ENCODE results near the gene SMURF1.
"Not testable (repeated sequence)": the region's sequence is repeated elsewhere in the genome, so short reads cannot be mapped to it uniquely, and the experiment has no call there.

SMURF1 gene

DNA sequence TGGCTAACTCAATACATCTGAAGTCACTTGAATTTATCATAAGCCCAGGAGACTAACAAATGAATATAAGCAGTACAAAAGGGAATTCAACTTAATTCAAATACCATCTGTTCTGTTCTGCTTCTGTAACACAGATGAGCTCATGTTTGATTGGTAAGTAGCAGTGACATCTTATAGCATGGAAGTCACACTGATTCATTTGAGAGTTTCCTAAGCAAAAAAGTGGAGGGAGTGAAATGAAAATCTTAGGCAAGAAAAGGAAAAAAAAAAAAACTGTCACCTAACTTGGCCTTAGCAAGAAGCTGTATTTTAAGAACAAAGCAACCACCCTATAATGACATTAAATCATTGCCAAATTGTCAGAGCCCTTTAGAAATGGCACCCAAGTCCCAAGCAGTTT lies 49.5 kb downstream of the SMURF1 start:
- DNase-seq: no peak

DNA sequence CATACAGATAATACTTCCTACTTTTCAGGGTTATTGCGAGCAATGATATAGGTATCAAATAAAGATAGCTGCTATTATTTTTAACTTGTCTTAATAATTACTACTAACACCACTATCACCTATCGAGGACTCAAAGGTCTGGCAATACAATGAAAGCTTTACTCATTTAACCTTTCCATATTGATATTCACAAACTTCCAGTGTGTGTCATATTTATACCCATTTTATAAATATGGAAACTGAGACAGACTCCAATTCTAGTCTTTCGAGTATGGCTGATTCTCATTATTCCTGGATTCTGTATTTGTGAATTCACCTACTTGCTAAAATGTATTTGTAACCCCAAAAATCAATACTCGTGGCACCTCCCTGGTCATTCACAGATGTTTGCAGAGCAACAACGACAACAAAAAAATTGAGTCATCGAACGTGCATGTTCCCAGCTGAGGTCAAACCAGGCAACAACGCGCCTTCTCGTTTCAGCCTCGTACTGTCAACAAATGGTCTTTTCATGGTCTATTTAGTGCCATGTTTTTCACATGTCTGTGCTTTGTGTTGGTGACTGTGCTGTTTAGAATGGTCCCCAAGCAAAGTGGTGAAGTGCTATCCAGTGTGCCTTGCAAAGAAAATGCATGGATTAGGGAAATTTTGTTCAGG lies 51.7 kb downstream of the SMURF1 start:
- DNase-seq: no peak

DNA sequence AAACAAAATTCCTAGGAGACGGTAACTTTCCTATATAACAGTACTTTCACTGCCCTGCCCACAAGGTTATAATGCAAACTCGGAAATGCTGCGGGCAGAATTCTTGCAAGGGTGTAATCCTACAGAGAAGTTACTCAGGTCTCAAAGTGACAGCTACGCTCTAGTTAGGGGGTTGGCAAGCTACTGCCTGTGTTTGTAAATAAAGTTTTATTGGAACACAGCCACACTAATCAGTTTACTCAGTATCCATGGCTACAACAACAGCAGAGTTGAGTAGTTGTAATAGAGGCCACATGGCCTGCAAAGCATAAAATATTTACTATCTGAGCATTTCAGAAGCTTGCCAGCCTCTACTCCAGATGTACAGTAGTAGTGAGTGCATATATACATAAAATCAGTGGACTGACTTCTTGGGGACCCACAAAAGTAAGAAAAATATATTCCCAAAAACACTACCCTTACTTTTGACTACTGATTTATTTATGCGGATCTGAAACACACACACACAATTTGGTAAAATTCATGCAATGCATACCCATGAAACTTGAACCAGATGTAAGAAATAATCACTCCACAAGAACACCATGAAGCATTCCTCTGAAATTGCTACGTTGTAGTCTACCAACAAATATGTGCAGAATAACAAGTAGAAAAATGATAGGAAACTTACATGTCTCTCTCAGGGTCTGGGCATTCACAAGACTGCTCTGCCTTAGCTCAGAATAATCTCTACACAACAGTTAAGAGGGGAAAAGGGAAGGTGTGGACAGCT lies 53.0 kb downstream of the SMURF1 start:
- DNase-seq: no peak

DNA sequence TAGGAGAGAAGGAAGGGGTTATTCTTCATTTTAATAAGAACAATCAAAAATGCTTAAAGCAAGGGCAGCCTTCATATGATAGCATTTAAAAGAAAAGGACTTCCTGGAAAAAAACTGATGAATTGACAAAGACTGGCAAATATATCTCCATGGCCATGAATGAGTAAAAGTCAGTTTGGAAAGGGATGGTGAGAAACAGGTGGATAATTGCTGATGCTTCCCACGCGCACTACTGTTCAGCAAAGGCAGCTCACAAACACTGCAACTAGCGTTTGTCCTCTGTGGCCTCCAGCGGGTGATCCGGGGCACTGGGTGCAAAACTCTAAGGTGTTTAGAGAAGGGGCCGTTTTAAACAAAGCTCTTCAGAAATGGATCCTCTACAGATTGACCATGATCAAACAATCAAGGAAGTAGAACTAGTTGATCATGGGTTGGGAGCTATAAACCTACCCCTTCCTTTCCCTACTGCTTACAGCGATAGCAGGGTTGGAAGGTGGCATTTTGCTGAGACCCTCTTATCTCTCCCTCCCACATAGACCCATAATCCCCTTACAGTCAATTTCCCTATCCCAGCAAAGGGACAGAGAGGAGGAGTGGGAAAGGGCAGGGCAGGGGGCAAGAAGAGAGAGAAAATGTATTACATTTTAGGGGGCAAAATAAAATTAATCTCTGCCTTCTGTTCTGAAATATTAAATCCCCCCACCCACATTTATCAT lies 53.8 kb downstream of the SMURF1 start:
- no peak for DNase-seq

DNA sequence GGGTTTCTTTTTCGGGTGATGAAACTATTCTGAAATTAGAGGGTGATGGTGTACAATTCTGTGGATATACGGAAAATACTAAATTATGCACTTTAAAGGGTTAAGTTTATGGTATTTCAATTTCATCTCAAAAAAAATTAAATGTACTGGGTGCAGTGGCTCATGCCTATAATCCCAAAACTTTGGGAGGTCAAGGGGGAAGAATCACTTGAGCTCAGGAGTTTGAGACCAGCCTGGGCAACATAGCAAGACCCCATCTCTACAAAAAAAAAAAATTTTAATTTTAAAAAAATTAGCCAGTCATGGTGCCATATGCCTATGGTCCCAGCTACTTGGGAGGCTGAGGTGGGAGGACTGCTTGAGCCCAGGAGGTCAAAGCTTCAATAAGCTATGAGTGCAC lies 57.0 kb downstream of the SMURF1 start:
- no peak for DNase-seq

DNA sequence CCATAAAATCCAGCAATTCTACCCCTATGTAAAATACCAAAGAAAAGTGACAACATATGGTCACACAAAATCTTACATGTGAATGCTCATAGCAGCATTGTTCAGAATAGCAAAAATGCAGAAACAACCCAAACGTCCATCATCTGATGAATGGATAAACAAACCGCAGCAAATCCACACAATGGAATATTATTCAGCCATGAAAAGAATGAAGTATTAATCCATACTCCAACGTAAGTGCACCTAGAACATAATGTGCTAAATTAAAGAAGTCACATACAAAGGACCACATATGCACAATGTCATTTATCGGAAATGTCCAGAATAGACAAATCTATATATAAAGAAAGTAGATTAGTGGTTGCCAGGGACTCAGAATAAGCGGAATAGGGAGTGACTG lies 57.4 kb downstream of the SMURF1 start:
- DNase-seq: no peak

DNA sequence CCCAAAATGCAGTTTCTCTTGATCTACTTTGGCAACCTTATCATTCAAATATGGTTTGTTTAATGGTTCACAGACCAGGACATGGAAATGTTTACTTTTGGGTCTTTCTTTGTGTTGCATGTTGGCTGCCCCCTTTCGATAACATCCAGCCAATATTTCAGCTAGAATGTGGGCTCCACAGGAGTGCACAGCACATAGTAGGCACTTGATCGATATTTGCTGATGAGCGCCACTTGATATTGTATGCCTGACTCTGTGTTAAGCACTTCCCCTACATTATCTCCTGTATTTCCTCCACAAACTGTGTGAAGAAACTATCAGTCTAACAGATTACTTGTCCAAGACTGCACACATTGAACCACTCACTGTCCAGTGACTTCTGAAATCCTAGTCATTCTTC lies 60.2 kb downstream of the SMURF1 start:
- DNase-seq: no peak

DNA sequence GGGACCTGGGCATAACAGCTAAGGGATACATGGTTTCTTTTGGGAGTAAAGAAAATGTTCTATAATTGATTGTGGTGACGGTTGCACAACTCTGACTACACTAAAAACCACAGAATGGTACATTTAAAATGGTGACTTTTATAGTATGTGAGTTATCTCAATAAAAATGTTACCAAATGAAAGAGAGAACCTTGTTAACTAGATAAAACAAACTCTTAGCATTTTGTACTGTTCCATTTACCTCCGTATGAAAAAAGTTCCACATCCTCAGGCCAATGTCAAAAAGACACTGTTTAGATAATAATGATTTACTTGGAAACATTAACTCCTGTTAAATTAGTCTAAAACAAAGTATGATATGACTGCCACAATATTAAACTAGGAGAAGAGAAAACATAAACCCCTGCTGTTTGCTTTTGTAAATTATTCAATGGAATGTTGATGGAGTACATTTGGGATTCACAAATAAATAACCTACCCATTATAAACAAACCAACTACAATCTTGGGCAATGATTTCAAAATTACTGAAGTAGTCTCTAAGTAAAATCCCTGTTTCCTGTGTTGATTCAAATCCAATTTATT lies 60.7 kb downstream of the SMURF1 start:
- DNase-seq: no peak

DNA sequence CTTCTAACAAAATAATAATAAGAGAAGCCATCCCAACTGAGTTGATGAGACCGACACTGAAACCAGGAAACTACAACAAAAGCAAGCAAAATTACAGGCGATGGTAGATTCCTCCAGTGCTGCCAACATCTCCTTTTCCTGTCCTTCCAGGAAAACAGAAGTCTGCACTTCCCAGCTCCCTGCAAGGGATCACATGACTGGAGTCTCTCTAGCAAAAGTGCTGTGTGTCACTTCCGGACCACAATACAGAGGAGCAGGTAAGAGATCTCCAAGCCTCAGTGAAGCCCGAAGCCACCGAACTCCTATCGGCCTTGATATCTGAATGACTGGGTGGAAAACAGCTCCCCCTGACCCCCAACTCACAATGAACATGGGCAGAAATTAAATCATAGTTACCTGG lies 63.2 kb downstream of the SMURF1 start:
- DNase-seq: no peak

DNA sequence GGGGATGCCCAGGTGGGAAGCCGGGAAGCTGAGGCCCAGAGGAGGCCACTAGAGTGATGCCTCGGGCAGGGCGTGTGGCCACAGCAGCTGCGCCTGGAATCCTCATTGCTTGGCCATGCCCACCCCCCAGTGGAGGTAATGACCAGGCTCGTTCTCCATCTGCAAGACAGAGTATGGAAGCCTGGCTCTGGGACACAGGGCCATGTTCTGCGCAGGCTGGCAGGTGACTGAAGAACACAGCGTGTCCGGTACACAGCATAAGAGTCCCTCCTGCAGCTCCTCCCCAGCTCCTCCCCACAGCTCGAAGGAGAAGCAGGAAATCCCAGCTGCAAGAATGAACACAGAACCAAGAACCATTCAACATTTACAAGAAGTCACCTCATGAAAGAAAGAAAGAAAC lies 64.8 kb downstream of the SMURF1 start:
- no peak for DNase-seq

DNA sequence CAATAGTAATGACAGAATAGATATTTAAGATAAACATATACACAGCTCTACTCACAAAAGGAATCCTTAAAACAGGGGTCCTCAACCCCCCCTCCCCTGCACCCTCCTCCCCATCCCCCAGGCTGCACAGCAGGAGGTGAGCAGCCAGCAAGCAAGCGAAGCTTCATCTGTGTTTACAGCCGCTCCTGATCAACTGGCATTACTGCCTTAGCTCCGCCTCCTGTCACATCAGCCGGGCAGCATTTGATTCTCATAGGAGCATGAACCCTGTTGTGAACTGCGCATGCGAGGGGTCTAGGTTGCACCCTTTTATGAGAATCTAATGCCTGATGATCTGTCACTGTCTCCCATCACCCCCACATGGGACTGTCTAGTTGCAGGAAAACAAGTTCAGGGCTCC lies 65.5 kb downstream of the SMURF1 start:
- DNase-seq: no peak

DNA sequence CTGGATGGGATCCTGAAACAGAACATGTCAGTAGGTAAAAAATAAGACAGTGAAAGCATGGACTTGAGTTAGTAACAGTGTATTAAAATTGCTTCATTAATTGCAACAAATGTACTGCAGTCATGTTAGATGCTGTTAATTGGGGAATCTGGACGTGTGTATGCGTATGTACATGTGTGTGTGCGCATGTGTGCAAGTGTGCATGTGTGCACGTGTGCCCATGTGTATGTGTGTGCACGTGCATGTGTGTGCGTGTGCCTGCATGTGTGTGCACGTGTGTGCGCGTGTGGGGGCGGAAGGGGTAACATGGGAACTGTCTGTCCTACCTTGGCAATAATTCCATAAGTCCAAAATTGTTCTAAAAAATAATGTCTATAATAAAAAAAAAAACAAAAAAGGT lies 67.3 kb downstream of the SMURF1 start:
- no peak for DNase-seq

DNA sequence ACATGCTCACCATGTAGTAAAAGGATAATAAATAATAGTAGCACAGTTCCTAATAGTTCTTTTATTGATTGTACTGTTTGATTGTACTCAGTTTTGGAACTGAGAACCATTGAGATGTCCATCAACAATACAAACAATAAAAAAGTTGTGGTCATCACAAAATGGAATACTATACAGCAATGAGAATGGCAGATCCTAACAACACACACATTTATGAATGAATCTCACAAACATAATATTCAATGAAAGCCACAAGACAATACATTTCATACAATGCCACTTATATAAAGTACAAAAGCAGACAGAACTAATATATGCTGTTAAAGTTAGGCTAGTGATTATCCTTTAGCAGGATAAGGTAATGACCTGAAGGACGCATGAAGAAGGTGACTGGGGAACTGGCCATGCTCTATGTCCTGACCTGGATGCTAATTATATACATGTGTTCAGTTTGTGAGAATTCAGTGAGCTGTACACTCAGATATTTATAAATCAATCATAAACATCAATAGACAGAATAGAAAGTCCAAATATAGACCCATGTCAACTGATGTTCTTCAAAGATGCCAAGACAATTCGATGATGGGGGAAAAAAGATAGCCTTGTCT lies 70.0 kb downstream of the SMURF1 start:
- DNase-seq: no peak

DNA sequence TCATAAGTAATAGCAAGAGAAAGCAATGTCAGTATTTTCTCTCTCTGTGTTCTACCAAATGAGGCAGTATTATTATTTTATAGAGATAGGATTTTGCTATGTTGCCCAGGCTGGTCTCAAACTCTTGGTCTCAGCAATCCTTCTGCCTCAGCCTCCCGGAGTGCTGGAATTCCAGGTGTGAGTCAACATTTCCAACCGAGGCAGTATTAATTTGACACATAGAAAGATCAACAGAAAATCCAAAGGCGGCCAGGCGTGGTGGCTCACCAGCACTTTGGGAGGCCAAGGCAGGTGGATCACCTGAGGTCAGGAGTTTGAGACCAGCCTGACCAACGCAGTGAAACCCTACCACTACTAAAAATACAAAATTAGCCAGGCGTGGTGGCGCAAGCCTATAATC lies 71.8 kb downstream of the SMURF1 start:
- no peak for DNase-seq

DNA sequence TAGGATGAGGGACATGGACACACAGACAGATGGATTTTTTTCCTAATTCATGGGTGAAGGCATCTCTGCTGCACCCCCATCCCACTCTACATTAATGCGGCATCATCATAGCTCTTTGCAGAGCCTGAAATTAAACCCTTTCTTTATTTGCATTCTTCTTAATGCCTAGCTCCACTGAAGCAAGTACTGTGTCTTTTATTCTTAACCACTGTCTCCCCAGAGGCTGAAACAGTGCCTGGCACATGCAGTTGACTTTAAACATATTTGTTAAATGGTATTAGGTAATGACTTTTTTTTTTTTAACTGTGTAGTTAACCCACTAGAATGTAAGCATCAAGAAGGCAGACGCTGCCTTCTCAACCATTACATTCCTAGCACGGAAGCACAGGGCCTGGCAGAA lies 73.5 kb downstream of the SMURF1 start:
- DNase-seq: no peak

DNA sequence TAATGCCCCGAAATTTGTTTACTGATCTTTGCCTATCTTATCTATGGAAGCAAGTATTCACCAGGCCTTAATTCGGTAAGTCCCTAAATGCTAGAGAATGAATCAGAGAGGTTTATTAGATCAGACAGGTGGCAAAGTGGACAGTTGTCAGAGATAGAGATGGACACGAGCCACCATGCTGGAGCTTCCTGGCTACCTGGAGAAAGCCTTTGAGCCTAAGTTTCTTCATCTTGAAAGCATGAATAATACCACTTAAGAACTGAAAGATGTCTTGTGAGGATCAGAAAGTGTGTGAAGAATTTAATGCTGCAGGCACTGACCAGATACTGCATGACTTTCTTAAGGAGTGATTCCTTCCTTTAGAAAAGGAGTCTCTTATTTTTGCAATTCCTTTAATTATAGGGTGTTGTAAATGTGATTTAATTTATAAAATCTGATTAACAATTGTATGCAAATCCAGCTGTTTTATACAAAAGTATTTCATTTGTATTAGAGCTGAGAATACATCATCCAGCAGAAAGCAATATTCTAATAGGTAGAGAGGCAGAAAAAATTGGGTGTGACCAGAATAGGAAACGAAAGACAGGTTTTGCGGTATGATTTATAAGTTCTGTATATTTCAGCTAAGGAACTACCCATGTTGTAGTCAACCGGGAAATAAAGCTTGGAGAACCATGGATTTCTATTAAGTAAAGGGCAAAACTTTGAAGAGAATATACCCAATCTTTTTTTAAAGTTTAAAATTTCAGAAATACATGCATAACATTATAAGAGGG lies 82.7 kb downstream of the SMURF1 start:
- no peak for DNase-seq

DNA sequence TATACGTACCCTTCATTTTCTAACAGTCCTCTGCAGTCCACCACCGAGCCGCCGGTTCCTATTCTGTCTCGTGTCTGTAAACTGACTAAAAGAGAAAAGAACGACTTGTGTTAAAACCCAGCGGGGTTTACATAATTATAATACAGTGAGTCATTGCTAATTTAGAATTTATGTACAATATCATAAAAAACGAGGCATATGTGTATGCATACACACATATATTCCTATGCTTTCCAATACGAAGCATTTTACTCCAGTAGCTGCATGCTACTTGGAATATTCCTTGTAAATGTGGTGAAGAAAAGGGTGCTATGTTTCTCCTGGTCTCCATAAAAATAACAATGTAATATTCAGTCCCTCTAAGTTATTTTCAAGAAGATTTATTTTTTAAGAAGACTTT lies 89.1 kb downstream of the SMURF1 start:
- DNase-seq: no peak

DNA sequence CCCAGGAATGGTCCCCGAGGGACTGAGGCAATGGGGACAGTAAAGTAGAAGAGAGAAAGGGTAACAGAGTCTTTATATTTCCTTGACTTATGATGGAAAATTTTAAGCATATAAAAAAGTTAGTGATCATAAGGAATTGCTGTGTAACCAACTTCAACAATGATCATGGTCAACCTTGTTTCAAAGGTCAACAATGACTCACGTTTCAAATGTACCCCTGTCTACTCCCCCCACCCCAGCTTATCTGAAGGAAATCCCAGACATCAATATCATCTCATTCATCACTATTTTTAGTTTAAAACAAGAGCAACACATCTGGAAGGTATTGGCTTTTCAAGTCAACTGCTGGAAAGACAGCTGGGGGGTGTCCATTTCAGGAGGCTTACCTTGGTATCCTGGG lies 92.9 kb downstream of the SMURF1 start:
- DNase-seq: no peak

DNA sequence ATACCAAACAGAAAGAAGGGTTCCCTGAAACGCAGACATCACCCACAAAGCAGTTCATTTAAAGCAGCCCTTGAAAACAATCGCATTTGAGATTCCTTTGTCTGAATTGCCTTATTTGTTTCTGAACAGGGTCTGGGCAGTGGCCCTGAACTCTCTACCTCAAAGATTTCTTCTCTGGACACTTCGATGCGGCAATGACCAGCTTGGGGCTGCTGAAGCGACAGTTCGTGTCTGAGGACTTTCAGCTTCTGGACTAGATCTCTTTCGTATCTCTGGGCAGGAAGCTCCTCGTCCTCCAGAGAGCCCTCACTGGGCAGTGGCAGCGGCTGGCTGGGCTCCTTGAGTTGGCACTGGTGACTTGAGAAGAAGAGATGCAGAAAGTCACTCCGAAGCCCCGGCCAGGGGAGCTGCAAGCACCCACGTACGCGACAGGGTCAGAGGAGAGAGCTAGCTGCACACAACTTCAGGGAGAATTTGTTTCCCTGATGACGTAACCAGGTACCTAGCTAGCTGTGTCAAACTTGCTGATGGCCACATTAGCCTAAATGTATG lies 96.3 kb downstream of the SMURF1 start:
- no peak for DNase-seq

DNA sequence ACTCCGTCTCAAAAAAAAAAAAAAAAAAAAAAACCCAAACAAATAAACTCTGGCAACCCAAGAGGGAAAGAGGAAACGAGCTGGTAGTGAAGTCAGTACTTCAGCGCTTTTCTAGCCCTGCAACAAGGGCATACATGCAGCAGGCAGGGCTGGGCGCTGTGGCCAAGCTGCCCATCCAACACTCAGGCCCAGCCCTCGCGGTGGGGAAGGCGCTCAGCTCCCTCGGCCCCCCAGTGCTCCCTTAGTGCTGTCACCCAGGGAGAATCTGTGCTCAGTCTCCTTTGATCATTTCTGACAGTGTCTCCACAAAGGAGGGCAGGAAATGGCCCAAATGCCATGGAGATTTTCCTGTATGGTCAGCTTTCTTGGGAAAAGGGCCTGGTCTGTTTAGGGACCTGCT lies 97.2 kb downstream of the SMURF1 start:
- no peak for DNase-seq

DNA sequence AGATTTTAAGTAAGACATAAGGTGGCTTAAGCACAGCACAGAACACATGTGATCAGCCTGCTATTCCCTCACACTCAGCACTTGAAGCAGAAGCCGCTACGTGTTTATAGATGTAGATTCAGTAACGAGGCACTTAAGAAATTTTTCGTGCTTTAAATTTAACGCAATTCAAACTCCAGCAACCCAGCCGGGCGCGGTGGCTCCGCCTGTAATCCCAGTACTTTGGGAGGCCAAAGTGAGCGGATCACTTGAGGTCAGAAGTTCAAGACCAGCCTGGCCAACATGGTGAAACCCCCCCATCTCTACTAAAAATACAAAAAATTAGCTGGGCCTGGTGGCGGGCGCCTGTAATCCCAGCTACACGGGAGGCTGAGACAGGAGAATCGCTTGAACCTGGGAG lies 97.6 kb downstream of the SMURF1 start:
- not testable (repeated sequence) for DNase-seq

DNA sequence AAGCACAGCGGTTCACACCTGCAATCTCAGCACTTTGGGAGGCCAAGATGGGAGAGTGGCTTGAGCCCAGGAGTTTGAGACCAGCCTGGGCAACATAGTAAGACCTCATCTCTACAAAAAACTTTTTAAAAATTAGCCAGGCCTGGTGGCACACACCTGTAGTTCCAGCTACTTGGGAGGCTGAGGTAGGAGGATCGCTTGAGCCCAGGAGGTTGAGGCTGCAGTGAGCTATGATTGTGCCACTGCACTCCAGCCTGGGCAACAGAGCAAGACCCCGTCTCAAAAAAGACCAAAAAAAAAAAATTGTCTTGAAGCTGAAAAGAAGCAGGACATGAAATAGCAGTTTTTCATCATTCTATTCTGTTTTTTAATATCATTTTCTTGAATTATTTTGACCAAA lies 99.0 kb downstream of the SMURF1 start:
- not testable (repeated sequence) for DNase-seq

Measured in activated CD4-positive, CD25-positive, alpha-beta regulatory T cell treated with anti-CD3 and anti-CD28 coated beads, Interleukin-2, amount 50 U/mL, for 72 hours (primary cell).